ENCODE results near the gene TRMO. TPM values are rescaled to one million over a fixed set of nuclear protein-coding genes. Genes with fewer than 3 reads are reported as not detected.

TRMO gene, protein sequence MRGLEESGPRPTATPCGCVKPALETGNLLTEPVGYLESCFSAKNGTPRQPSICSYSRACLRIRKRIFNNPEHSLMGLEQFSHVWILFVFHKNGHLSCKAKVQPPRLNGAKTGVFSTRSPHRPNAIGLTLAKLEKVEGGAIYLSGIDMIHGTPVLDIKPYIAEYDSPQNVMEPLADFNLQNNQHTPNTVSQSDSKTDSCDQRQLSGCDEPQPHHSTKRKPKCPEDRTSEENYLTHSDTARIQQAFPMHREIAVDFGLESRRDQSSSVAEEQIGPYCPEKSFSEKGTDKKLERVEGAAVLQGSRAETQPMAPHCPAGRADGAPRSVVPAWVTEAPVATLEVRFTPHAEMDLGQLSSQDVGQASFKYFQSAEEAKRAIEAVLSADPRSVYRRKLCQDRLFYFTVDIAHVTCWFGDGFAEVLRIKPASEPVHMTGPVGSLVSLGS
- total RNA-seq = 22.4 and 24.2 TPM in 2 replicates

DNA sequence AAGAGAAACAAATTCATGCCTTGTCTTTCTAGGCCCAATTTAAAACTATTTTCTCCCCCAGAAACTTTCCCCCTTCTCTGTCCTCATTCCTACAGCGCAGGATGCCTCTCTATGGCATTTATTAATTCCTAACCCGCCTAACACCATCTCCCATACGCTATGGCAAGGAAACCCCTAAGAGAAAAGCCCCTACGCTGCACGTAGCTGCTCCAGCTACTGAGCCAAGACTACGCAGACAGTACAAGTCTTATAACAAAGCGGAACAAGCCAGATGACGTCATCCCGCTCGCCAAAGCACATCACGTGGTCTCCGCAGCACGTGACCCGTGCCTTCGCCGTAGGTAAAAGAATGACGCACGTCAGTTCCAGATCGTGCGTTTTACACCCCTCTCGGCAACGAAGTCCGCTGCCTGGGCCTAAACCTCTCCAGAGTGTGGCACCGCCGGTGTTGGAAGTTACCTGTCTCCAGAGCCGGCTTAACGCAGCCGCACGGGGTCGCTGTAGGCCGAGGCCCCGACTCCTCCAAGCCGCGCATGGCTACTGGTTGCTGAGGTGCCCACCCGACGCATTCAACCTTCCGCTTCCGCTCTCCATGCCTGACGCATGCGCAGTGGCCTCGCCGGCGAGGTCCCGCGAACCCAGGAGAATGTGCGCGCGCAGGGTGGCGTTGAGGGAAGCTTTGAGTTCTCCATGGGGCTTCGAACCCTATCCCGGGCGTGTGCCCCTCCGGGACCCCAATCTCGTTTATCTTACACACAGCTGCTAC lies at the start of gene TRMO:
Gene TRMO, minus strand, starts transcription at position 542 of the 766 bp plus-strand sequence. Its CDS starts 7 bp downstream, at position 535.

DNA sequence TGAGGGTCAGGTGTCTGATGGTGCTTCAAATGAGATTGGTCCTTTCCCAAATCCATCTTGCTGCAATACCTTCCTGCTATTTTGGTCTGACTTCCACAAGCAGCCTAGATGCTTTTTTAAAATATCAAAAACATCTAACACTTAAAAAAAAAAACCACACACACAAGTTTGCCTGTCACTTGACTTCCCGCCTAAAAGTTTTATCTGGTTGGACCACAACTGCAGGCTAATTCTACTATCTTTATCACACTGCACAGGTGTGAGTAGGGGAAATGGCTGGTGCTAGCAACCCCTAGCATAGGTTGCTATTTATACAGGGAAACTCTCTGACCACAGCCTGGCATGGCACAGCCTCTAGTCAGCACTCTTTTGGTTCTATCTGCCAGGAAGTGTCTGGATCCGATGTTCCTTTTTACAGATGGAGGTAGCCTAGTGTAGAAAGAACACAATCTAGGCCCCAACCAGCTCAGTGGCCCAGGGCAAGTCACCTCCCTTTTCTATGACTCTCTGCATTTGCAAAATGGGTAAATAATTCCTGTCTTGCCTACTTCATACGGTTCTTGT lies 15.9 kb upstream of the TRMO start, which contains the start of gene HEMGN:
Gene HEMGN, minus strand, starts transcription at position 92 of the 564 bp plus-strand sequence. Its CDS starts 36 bp downstream, at position 56.

Small RNAs within 50 kb of the gene (small RNA-seq; reads per million reads assigned to genes)
- not detected for gene RF00019

Other genes starting within 250 kb of the TRMO start
- 8.4 and 12.6 TPM in 2 replicates for gene XPA, start 225.2 kb downstream of the TRMO start, total RNA-seq
- 1.2 TPM in 1 of 2 replicates, not detected in the other for gene FOXE1, start 69.3 kb downstream of the TRMO start, total RNA-seq
- not detected in 2 replicates for gene HEMGN, start 15.7 kb upstream of the TRMO start, total RNA-seq
- gene ANP32B, start 60.8 kb upstream of the TRMO start, total RNA-seq = 7.0 and 14.1 TPM in 2 replicates
- 47.1 and 103 TPM in 2 replicates for gene NANS, start 134.2 kb upstream of the TRMO start, total RNA-seq
- 0.65 and 0.79 TPM in 2 replicates for gene TRIM14, start 196.7 kb upstream of the TRMO start, total RNA-seq